Ovary (tissue), 3 donors: ENCODE results near the gene CLNK.

ENCODE experiments used
- CTCF ChIP-seq, 3 donors: fragments of 450-650 bp in 2 of 3; fragments of 200-600 bp in 1 of 3; IDR thresholded peaks; one replicate each; pipeline versions ENCODE4 v1.5.1 to v1.8.0; 2016 to 2022; ENCODE audit warnings: antibody characterized with exemption in 3 of 3, mild to moderate bottlenecking in 1 of 3
- EP300 ChIP-seq: sonication (generic); formaldehyde crosslinking; IDR thresholded peaks from one replicate; pipeline ENCODE4 v1.6.1; 2017; ENCODE audit warnings: antibody characterized with exemption
- POLR2A ChIP-seq: fragments of 450-650 bp; IDR thresholded peaks from one replicate; pipeline ENCODE4 v1.6.1; 2017; ENCODE audit warnings: antibody characterized with exemption, mild to moderate bottlenecking, moderate library complexity
- donor health status: DM: no; HTN: no; CAD: no.

GRCh38 chr4:10589321-10589720 lies 95.2 kb downstream of the CLNK start:
- no peak for TF ChIP-seq CTCF (IDR thresholded peaks at IDR 0.05)
- TF ChIP-seq EP300: no peak
- no peak for TF ChIP-seq POLR2A
